Keratinocyte (primary cell): ENCODE measurements around the gene MZT2A. TPM values are rescaled to one million over a fixed set of nuclear protein-coding genes. Genes with fewer than 3 reads are reported as not detected.
"Not testable (repeated sequence)": the region's sequence is repeated elsewhere in the genome, so short reads cannot be mapped to it uniquely, and the experiment has no call there.

Experiments
- DNase-seq: peaks from one replicate; pipeline ENCODE4 v3.0.0-alpha.2; 2011; ENCODE audit warnings: low read depth, missing footprints, low spot score
- FAIRE-seq: peaks from 2 replicates; lab custom pipeline; 2011; peaks lifted over from hg19 to GRCh38; lab: Jason Lieb, UNC
- H2AFZ ChIP-seq: 2 replicates; pipeline ENCODE4 v1.6.0; 2012; ENCODE audit warnings: low read length, control low read depth, inconsistent platforms; ENCODE audit not compliant: control insufficient read depth
- H3K27ac ChIP-seq: 2 replicates; pipeline ENCODE4 v1.5.1; 2011; ENCODE audit warnings: low read length; ENCODE audit not compliant: control insufficient read depth, insufficient read depth
- H3K27me3 ChIP-seq: 3 replicates; pipeline ENCODE4 v1.6.0; 2011; ENCODE audit warnings: low read length; ENCODE audit not compliant: control insufficient read depth, insufficient read depth; ENCODE audit errors: extremely low read depth
- H3K36me3 ChIP-seq, 2 experiments: 2 replicates in 1 of 2; 3 replicates in 1 of 2; pipeline ENCODE4 v1.5.1; 2011; ENCODE audit warnings: low read length in 2 of 2, mild to moderate bottlenecking in 1 of 2; ENCODE audit not compliant: control insufficient read depth in 2 of 2, insufficient read depth in 2 of 2; ENCODE audit errors: extremely low read depth in 1 of 2
- H3K4me1 ChIP-seq: 3 replicates; pipeline ENCODE4 v1.5.1; 2011; ENCODE audit warnings: low read length; ENCODE audit not compliant: control insufficient read depth, insufficient read depth; ENCODE audit errors: extremely low read depth
- H3K4me2 ChIP-seq: 3 replicates; pipeline ENCODE4 v1.6.0; 2011; ENCODE audit warnings: low read depth, low read length; ENCODE audit not compliant: control insufficient read depth, insufficient read depth; ENCODE audit errors: extremely low read depth
- H3K4me3 ChIP-seq, 3 experiments: fragments of 200-600 bp in 1 of 3; sonication (generic) in 1 of 3; 2 replicates in 2 of 3; 3 replicates in 1 of 3; pipeline ENCODE4 v1.5.1; 2011 to 2016; ENCODE audit warnings: low read length in 3 of 3, mild to moderate bottlenecking in 3 of 3, control low read depth in 2 of 3, inconsistent platforms in 1 of 3, low read depth in 1 of 3, mixed read lengths in 1 of 3, mixed run types in 1 of 3, moderate library complexity in 1 of 3; ENCODE audit not compliant: control insufficient read depth in 2 of 3, insufficient read depth in 2 of 3; ENCODE audit errors: extremely low read depth in 1 of 3
- H3K79me2 ChIP-seq: 2 replicates; pipeline ENCODE4 v1.6.0; 2012; ENCODE audit warnings: low read length; ENCODE audit not compliant: control insufficient read depth, insufficient read depth
- H3K9ac ChIP-seq: 3 replicates; pipeline ENCODE4 v1.6.0; 2011; ENCODE audit warnings: low read length; ENCODE audit not compliant: control insufficient read depth, insufficient read depth; ENCODE audit errors: extremely low read depth
- H3K9me1 ChIP-seq: 3 replicates; pipeline ENCODE4 v1.6.0; 2011; ENCODE audit warnings: low read length; ENCODE audit not compliant: control insufficient read depth, insufficient read depth; ENCODE audit errors: extremely low read depth
- H3K9me3 ChIP-seq: 2 replicates; pipeline ENCODE4 v1.5.1; 2012; ENCODE audit warnings: low read depth, low read length; ENCODE audit not compliant: control insufficient read depth
- H4K20me1 ChIP-seq: 3 replicates; pipeline ENCODE4 v1.6.0; 2011; ENCODE audit warnings: low read length; ENCODE audit not compliant: control insufficient read depth, insufficient read depth; ENCODE audit errors: extremely low read depth
- EZH2 ChIP-seq: IDR thresholded peaks from one replicate; pipeline ENCODE4 v1.6.1; 2012; ENCODE audit warnings: inconsistent platforms, mild to moderate bottlenecking, low read length, moderate library complexity
- dilution Hi-C: fragments of 300-500 bp; cut with MboI; formaldehyde crosslinking; loops from one replicate; pipeline ENCODE4 v1.7.0; 2020; ENCODE audit warnings: low sequenced_read_pairs; ENCODE audit not compliant: extremely low pct_ligation_motif_present
- polyA plus RNA-seq, 5 experiments: library from polyadenylated mRNA; depleted of rRNA in 3 of 5; stranded (reverse) in 3 of 5; stranded (forward) in 1 of 5; unstranded in 1 of 5; fragments of >200 nt; gene quantifications; 1 replicate in 1 of 5; 2 replicates in 3 of 5; 3 replicates in 1 of 5; pipeline versions ENCODE4 v1.2.1 to v1.2.3, GENCODE V29; 2011 to 2012; ENCODE audit warnings: missing spikeins in 2 of 5, low read depth in 1 of 5, low replicate concordance in 1 of 5
- TF ChIP-seq, protein P1 (sequence below), 3 experiments: IDR thresholded peaks in 1 of 3; conservative IDR thresholded peaks in 1 of 3; optimal IDR thresholded peaks in 1 of 3; 2 replicates in 2 of 3; 3 replicates in 1 of 3; pipeline versions ENCODE3 to v1.5.1; 2011; ENCODE audit warnings: low read length in 3 of 3, mild to moderate bottlenecking in 3 of 3, moderate library complexity in 2 of 3, control low read depth in 1 of 3, inconsistent platforms in 1 of 3; ENCODE audit not compliant: insufficient read depth in 2 of 3; ENCODE audit errors: extremely low read depth in 1 of 3

Gene MZT2A
- polyA plus RNA-seq, 1 donor (not counting 4 experiments of a cell fraction or from before 2014, with no cell fraction given) = 82.7 TPM

DNA sequence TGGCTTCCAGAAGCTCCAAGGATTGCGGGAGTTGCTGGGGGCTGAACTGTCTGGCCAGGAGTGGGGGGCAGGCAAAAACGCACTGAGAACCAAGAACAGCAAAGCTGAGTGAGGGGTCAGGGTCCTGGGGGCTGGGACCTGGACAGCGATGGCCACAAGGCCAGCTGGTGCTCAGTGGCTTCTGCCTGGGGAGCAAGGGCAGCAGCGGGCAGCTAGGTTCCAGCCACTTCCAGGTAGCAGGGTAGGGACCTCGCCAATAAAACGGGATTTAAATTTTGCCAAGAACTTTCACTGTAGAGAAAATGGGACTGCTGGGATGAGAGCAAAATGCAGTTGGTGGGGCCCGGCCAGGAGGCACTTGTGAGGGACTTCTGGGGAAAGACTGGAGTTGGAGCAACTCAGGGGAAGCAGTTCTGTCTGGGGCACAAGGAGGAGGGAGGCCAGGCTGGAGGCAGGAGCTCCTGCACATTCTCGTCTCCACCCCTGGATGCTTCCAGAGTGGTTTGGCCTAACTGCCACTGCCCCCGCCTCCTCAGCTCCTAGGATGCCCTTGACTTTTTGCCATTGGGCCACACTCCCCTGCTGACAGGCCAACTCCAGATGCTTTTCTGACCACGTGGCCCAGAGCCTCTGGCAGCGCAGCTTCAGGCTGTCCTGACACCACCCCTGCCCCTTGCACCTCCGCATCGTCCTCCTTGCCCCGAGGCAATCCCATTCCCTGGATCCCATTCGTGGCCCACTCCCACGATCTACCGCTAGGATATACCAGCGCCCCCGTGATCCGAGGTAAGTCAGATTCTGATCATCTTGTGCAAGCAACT lies 30.0 kb upstream of the MZT2A start:
- Histone ChIP-seq H4K20me1 (no peaks in the 10 kb centered on the region), H3K27me3 (no peaks in the 10 kb centered on the region), H3K9me1 (no peaks in the 10 kb centered on the region), H3K4me1 (no peaks in the 10 kb centered on the region), H3K4me2 (no peak overlapping the region), H3K4me3 (no peak overlapping the region), H3K36me3 (peaks cover 0 to 5% of the 10 kb centered on the region in 2 experiments), H2AFZ (no peak overlapping the region), H3K9me3 (no peaks in the 10 kb centered on the region), H3K9ac (no peak overlapping the region), H3K27ac (no peak overlapping the region), H3K79me2 (no peaks in the 10 kb centered on the region)
- dilution Hi-C loops = no loop called here
- no peak for DNase-seq
- no peak for TF ChIP-seq EZH2
- TF ChIP-seq, protein P1, sequence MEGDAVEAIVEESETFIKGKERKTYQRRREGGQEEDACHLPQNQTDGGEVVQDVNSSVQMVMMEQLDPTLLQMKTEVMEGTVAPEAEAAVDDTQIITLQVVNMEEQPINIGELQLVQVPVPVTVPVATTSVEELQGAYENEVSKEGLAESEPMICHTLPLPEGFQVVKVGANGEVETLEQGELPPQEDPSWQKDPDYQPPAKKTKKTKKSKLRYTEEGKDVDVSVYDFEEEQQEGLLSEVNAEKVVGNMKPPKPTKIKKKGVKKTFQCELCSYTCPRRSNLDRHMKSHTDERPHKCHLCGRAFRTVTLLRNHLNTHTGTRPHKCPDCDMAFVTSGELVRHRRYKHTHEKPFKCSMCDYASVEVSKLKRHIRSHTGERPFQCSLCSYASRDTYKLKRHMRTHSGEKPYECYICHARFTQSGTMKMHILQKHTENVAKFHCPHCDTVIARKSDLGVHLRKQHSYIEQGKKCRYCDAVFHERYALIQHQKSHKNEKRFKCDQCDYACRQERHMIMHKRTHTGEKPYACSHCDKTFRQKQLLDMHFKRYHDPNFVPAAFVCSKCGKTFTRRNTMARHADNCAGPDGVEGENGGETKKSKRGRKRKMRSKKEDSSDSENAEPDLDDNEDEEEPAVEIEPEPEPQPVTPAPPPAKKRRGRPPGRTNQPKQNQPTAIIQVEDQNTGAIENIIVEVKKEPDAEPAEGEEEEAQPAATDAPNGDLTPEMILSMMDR (optimal IDR thresholded peaks at IDR 0.05 in 1 of 3, IDR thresholded peaks at IDR 0.05 in 1 of 3, conservative IDR thresholded peaks at IDR 0.05 in 1 of 3; ENCODE audit: extremely low read depth in 1 of 3, insufficient read depth in 2 of 3, low read length in 3 of 3) = no peak
- FAIRE-seq = no peak

DNA sequence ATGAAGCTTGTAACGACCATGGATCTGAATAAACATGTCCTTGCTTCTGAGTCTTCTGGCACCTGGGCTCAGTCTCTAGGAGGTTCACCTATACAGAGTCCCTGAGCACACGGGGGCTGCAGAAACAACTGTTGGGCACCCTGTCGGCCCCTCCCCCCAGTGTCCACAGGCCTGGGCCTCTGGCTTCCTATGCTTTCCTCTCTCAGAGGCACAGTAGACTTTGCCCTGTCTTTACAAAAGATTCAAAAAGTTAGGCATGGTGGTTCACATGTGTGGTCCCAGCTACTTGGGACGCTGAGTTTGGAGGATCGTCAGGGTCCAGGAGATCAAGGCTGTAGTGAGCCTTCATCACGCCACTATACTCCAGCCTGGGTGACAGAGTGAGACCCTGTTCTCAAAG lies 29.3 kb upstream of the MZT2A start:
- H3K9ac ChIP-seq, H3K79me2 ChIP-seq, FAIRE-seq: not testable (repeated sequence)

More for the DNA sequence above, 29.3 kb upstream of the MZT2A start:
- DNase-seq, H3K4me1 ChIP-seq, H3K4me3 ChIP-seq, H3K9me3 ChIP-seq, H3K4me2 ChIP-seq, H4K20me1 ChIP-seq, H2AFZ ChIP-seq, H3K36me3 ChIP-seq, H3K27me3 ChIP-seq, dilution Hi-C loops, H3K9me1 ChIP-seq, H3K27ac ChIP-seq: not testable (repeated sequence)
